ENCODE data around the gene MED9.
"Not testable (repeated sequence)": the region's sequence is repeated elsewhere in the genome, so short reads cannot be mapped to it uniquely, and the experiment has no call there.

MED9 gene

GRCh38 chr17:17476865-17477467 is at the start of gene MED9:
MED9 (plus strand) TSS chr17:17477000; CDS start chr17:17477042, 42 bp downstream.
- DNase-seq = peak in 1 of 2 experiments; percentile 68

- no peak for DNase-seq
Observed at GRCh38 chr17:17429222-17429621, 47.6 kb upstream of the MED9 start.

GRCh38 chr17:17430924-17431323 is 45.9 kb upstream of the MED9 start:
- not testable (repeated sequence) for DNase-seq

GRCh38 chr17:17431605-17432004 is 45.2 kb upstream of the MED9 start:
- DNase-seq = no peak

GRCh38 chr17:17433000-17433703 is 43.6 kb upstream of the MED9 start:
- DNase-seq = no peak

GRCh38 chr17:17434477-17434876 is 42.3 kb upstream of the MED9 start:
- DNase-seq = no peak

- no peak for DNase-seq
Observed at GRCh38 chr17:17435323-17435722, 41.5 kb upstream of the MED9 start.

- DNase-seq = no peak
Observed at GRCh38 chr17:17437461-17437860, 39.3 kb upstream of the MED9 start.

GRCh38 chr17:17437893-17438292 is 38.9 kb upstream of the MED9 start:
- DNase-seq = no peak

- DNase-seq = no peak
Observed at GRCh38 chr17:17440010-17440843, 36.6 kb upstream of the MED9 start.

GRCh38 chr17:17440938-17441675 is 35.7 kb upstream of the MED9 start:
- no peak for DNase-seq

GRCh38 chr17:17443173-17443572 is 33.6 kb upstream of the MED9 start:
- no peak for DNase-seq

- no peak for DNase-seq
Observed at GRCh38 chr17:17445296-17445924, 31.4 kb upstream of the MED9 start.

- DNase-seq = no peak
Observed at GRCh38 chr17:17445925-17446665, 30.7 kb upstream of the MED9 start.

- no peak for DNase-seq
Observed at GRCh38 chr17:17446666-17447155, 30.1 kb upstream of the MED9 start.

GRCh38 chr17:17447264-17447663 is 29.5 kb upstream of the MED9 start:
- DNase-seq = no peak

- DNase-seq = no peak
Observed at GRCh38 chr17:17448076-17448475, 28.7 kb upstream of the MED9 start.

- DNase-seq = no peak
Observed at GRCh38 chr17:17448723-17449122, 28.1 kb upstream of the MED9 start.

GRCh38 chr17:17453088-17453487 is 23.7 kb upstream of the MED9 start:
- DNase-seq = no peak

GRCh38 chr17:17454276-17454675 is 22.5 kb upstream of the MED9 start:
- DNase-seq = no peak

- DNase-seq = not testable (repeated sequence)
Observed at GRCh38 chr17:17454700-17455099, 22.1 kb upstream of the MED9 start.

- DNase-seq = no peak
Observed at GRCh38 chr17:17455173-17455572, 21.6 kb upstream of the MED9 start.
